ENCODE results near the gene NCOA7. TPM values are rescaled to one million over a fixed set of nuclear protein-coding genes. Genes with fewer than 3 reads are reported as not detected.

NCOA7 gene
- 10 to 100 TPM; 17.9 to 72.8 (median 40.6) TPM for total RNA-seq

- intact Hi-C loops (cut with DNase I; ENCODE audit: low total_unique reads): no loop called here
- Histone ChIP-seq H3K9me3 (no peaks in the 10 kb centered on the region), H3K4me1 (no peaks in the 10 kb centered on the region), H3K27me3 (no peaks in the 10 kb centered on the region), H3K27ac (peak within 1 kb of the TSS; percentile 98 to 99), H3K4me3 (peak within 1 kb of the TSS; percentile 66 to 79), H3K36me3 (no peaks in the 10 kb centered on the region)
- peak in 2 of 4 experiments; percentile 9 to 16 for TF ChIP-seq CTCF (IDR thresholded peaks at IDR 0.05)
- TF ChIP-seq POLR2A (IDR thresholded peaks at IDR 0.05): peak; percentile 89 to 93
- DNase-seq: peak; percentile 78 to 85
Observed at GRCh38 chr6:125790358-125791150, at the start of gene NCOA7. Gene NCOA7, plus strand, starts transcription at chr6:125790960. Its CDS starts 24,395 bp downstream, at chr6:125815355.

- H3K27ac ChIP-seq: no peak overlapping the region
- TF ChIP-seq POLR2A (IDR thresholded peaks at IDR 0.05) (no peak), CTCF (IDR thresholded peaks at IDR 0.05) (no peak)
- H3K9me3 ChIP-seq: no peaks in the 10 kb centered on the region
- intact Hi-C loops (cut with DNase I; ENCODE audit: low total_unique reads): no loop called here
- no peaks in the 10 kb centered on the region for H3K36me3 ChIP-seq
- no peaks in the 10 kb centered on the region for H3K4me1 ChIP-seq
- DNase-seq: no peak
- H3K4me3 ChIP-seq: no peak overlapping the region
- H3K27me3 ChIP-seq: no peaks in the 10 kb centered on the region
Observed at GRCh38 chr6:125741336-125741735, 49.4 kb upstream of the NCOA7 start.

GRCh38 chr6:125742024-125742423 lies 48.7 kb upstream of the NCOA7 start:
- H3K27me3 ChIP-seq: no peaks in the 10 kb centered on the region
- no peaks in the 10 kb centered on the region for H3K9me3 ChIP-seq
- DNase-seq: no peak
- no peaks in the 10 kb centered on the region for H3K36me3 ChIP-seq
- peak overlapping the region in 1 of 2 donors; percentile 5 for H3K27ac ChIP-seq
- TF ChIP-seq POLR2A (IDR thresholded peaks at IDR 0.05) (no peak), CTCF (IDR thresholded peaks at IDR 0.05) (no peak)
- intact Hi-C loops (cut with DNase I; ENCODE audit: low total_unique reads): no loop called here
- no peaks in the 10 kb centered on the region for H3K4me1 ChIP-seq
- H3K4me3 ChIP-seq: no peak overlapping the region

- Histone ChIP-seq H3K36me3 (no peaks in the 10 kb centered on the region), H3K27ac (peak overlapping the region in 1 of 2 donors; percentile 5), H3K9me3 (no peaks in the 10 kb centered on the region), H3K4me3 (no peak overlapping the region), H3K4me1 (no peaks in the 10 kb centered on the region), H3K27me3 (no peaks in the 10 kb centered on the region)
- intact Hi-C loops (cut with DNase I; ENCODE audit: low total_unique reads): no loop called here
- no peak for DNase-seq
- TF ChIP-seq POLR2A (IDR thresholded peaks at IDR 0.05): no peak
- no peak for TF ChIP-seq CTCF (IDR thresholded peaks at IDR 0.05)
Observed at GRCh38 chr6:125742464-125743120, 48.2 kb upstream of the NCOA7 start.

GRCh38 chr6:125743604-125744003 lies 47.2 kb upstream of the NCOA7 start:
- Histone ChIP-seq H3K9me3 (no peaks in the 10 kb centered on the region), H3K36me3 (no peaks in the 10 kb centered on the region), H3K4me3 (no peak overlapping the region), H3K27me3 (no peaks in the 10 kb centered on the region), H3K27ac (peak overlapping the region in 1 of 2 donors; percentile 7), H3K4me1 (no peaks in the 10 kb centered on the region)
- no peak for TF ChIP-seq POLR2A (IDR thresholded peaks at IDR 0.05)
- TF ChIP-seq CTCF (IDR thresholded peaks at IDR 0.05): no peak
- intact Hi-C loops (cut with DNase I; ENCODE audit: low total_unique reads): no loop called here
- no peak for DNase-seq
